Adrenal gland (tissue), 5 donors: Measurements from ENCODE around the gene CPNE7.

Experiments used
- CTCF ChIP-seq, 6 experiments: fragments of 450-650 bp in 4 of 6; fragments of 200-600 bp in 2 of 6; sonication (generic) in 1 of 6; IDR thresholded peaks; 1 replicate in 5 of 6; 2 replicates in 1 of 6; pipeline versions ENCODE4 v1.5.1 to v1.8.0; 2016 to 2021; ENCODE audit warnings: antibody characterized with exemption in 6 of 6, mild to moderate bottlenecking in 2 of 6, moderate library complexity in 1 of 6
- POLR2A ChIP-seq, 2 donors: fragments of 450-650 bp; IDR thresholded peaks; one replicate each; pipeline ENCODE4 v1.6.1; 2017; ENCODE audit warnings: antibody characterized with exemption in 2 of 2, mild to moderate bottlenecking in 2 of 2, moderate library complexity in 1 of 2
- donor health status: DM: no; HTN: no; CAD: no.

GRCh38 chr16:89589241-89589926, 13.8 kb downstream of the CPNE7 start:
- TF ChIP-seq CTCF (IDR thresholded peaks at IDR 0.05) (no peak), POLR2A (IDR thresholded peaks at IDR 0.05) (no peak)
